ENCODE data around the gene SPATS2L.

Gene SPATS2L

GRCh38 chr2:200506679-200507078 is 200.2 kb downstream of the SPATS2L start:
- no peak for DNase-seq (ENCODE audit: low read depth)

GRCh38 chr2:200507179-200507578 is 200.7 kb downstream of the SPATS2L start:
- no peak for DNase-seq (ENCODE audit: low read depth)

GRCh38 chr2:200509235-200509611 is 202.7 kb downstream of the SPATS2L start:
- no peak for DNase-seq (ENCODE audit: low read depth)

DNA sequence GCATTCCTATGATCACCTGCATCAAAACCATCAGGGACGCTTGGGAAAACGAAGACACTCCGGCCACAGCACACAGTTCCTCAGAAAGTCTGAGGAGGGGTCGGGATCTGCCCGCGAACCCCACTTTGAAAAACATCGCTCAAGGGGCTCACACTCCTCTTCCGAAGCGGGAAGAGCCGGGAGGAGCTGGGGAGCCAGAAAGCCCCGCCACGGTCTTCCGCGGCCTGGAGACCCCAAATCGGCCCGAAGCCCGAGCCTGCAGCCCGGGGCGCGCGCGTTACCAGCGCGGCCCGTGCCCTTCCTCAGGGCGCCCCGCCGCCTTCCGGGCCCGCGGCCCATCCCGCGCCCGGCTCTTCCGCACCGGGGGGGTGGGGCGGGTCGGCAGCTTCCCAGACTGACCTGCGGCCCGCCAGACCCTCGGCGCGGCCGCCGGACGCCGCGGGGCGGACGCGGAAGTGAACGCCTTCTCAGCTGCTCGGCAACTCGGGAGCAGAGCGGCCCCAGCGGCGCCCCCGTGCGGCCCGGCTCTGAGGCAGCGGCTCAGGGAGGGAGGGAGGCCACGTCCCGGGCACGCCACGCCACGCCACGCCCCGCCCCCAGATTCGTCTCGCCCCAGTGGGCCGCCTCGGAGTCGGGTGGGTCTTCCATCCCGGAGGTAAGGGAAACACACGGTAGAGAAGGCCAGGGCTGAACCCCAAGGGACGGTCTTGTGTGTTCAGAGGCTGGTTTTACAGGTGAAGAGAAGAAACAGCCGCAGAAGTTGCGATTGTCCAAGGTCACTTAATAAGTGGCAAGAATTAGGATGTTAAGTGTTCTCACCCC is 203.3 kb downstream of the SPATS2L start, which contains the start of gene KCTD18:
KCTD18 (minus strand) TSS at position 457 of the 822 bp plus-strand sequence. CDS start 3,052 bp downstream, outside the sequence.
- no peak for DNase-seq (ENCODE audit: low read depth)

DNA sequence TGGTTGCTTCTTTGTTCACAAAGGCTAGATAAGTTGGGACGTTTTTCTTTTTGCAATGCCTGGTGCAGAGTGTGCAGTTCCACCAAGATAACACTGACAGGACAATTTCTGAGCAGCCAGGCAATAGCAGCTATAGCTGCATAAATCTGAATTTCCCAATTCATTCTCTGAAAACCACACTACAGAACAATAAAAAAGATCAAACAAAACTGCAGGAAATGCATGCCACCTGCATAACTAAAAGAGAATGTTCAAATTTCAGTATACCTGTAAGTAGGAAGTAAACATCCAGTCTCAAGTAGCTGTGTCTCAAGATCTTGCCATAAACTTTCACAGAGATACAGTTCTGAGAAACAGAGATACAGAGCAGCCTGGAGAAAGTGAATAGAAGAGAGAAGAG is 208.7 kb downstream of the SPATS2L start:
- no peak for DNase-seq (ENCODE audit: low read depth)

DNA sequence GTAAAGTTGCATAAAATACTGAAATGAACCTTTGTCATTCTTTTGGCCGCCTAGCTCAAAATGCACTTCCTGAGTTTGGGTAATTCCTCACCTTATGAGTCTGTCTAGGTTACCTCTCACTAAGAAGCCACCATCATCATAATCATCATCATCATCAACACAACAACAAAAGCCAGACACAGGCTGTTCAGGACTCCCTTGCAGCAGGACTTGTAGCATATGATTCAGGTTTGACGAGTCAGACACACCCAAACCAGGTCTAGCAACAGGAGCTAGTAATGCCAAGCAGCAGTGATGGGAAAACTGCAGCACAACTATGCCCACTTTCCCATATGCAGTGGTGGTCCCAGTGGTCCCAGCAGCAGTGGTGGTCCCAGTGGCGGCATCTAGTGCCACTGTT is 216.7 kb downstream of the SPATS2L start:
- DNase-seq (ENCODE audit: low read depth): no peak

GRCh38 chr2:200523604-200524003 is 217.1 kb downstream of the SPATS2L start:
- DNase-seq (ENCODE audit: low read depth): no peak

- no peak for DNase-seq (ENCODE audit: low read depth)
Measured at GRCh38 chr2:200525066-200525465, 218.6 kb downstream of the SPATS2L start.

DNA sequence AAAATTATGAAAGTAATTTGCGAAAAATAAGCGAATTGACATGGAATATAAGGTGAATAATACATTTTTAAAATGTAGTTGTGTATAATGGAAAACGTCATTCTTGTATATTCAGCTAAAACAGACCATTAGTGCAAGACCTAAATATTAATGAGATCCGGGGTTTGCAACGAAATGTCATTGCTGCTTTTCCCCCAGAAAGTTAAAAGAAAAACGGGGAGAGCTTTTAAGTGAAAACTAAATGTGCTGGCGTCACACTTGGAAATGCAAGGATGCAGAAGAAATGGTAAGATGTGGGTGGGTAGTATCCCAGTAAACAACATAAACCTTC is 219.0 kb downstream of the SPATS2L start:
- DNase-seq (ENCODE audit: low read depth): no peak

DNA sequence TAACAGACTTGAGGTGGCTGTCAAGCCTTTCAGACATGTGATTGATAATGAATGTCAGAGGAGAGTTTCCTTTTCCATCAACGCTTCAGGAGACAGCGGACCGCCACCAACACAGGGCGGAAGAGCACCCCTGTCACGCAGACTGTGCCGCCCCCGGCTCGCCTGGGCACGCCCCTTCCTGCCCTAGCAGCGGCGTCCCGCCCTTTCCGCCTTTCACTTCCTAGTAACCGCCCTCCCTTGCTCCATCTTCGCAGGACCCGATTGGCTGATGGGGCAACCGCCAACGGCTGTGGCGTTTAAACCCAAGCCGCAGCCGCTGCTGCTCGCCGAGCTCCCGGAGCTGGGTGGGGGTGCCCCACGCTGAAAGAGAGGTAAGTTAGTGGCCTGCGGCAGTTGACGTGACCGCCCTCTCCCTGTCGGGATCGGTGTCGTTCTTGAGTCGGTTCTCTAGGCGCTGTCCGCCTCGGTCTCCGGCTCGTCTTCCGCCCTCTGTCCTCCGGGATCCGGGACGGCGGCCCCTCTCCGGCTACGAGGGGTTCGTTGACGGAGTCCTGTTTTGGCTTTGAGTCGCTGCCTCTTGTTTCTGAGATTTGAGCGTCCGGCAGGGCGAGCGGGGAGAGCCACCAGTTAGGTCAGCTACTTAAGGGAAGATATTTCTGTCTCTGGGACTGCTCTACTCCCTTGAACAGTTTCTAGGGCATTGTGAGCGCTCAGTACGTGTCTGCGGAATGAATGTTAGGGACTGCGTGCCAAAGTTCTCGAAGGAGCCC is 219.6 kb downstream of the SPATS2L start, which contains the start of gene SGO2:
SGO2 (plus strand) TSS at position 326 of the 770 bp plus-strand sequence. CDS start 6,769 bp downstream, outside the sequence.
- peak; percentile 88 for DNase-seq (ENCODE audit: low read depth)

GRCh38 chr2:200528228-200528627 is 221.7 kb downstream of the SPATS2L start:
- DNase-seq (ENCODE audit: low read depth): no peak

Measured in HS-5 (cell line).